ENCODE data around the gene SLC16A6. TPM values are rescaled to one million over a fixed set of nuclear protein-coding genes. Genes with fewer than 3 reads are reported as not detected.
"Not testable (repeated sequence)": the region's sequence is repeated elsewhere in the genome, so short reads cannot be mapped to it uniquely, and the experiment has no call there.

The SLC16A6 gene
- total and polyA plus RNA-seq, 8 donors = 0.02 to 1.0 (median 0.09) TPM

DNA sequence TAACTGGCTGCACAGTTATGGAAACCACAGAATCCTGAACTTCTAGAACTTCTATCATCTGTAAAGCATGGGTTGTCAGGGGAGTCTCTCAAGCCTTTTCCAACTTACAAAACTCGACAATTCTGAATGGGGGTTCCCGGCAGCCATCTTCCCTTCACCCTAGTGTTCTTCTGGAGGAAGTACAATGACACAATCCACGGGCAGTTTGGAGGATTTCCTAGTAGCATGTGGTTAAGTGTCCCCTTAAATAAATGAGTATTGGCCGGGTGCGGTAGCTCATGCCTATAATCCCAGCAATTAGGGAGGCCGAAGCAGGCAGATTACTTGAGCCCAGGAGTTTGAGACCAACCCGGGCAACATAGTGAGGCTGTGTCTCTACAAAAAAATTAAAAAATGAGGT, 2.1 kb downstream of the SLC16A6 start:
- TF ChIP-seq, protein P1, sequence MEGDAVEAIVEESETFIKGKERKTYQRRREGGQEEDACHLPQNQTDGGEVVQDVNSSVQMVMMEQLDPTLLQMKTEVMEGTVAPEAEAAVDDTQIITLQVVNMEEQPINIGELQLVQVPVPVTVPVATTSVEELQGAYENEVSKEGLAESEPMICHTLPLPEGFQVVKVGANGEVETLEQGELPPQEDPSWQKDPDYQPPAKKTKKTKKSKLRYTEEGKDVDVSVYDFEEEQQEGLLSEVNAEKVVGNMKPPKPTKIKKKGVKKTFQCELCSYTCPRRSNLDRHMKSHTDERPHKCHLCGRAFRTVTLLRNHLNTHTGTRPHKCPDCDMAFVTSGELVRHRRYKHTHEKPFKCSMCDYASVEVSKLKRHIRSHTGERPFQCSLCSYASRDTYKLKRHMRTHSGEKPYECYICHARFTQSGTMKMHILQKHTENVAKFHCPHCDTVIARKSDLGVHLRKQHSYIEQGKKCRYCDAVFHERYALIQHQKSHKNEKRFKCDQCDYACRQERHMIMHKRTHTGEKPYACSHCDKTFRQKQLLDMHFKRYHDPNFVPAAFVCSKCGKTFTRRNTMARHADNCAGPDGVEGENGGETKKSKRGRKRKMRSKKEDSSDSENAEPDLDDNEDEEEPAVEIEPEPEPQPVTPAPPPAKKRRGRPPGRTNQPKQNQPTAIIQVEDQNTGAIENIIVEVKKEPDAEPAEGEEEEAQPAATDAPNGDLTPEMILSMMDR (IDR thresholded peaks at IDR 0.05) = no peak
- H3K27me3 ChIP-seq = peaks cover 0 to 4% (median 0%) of the 10 kb centered on the region in 4 donors
- H3K36me3 ChIP-seq = no peaks in the 10 kb centered on the region
- no peaks in the 10 kb centered on the region for H3K9me3 ChIP-seq
- no peak for FAIRE-seq
- 79 to 90% methylated on average over 7 of the region's 7 CpGs for WGBS, 2 donors
- no peak for ATAC-seq
- no peak for DNase-seq
- H3K27ac ChIP-seq = no peak overlapping the region
- peaks cover 0 to 6% (median 5%) of the 10 kb centered on the region in 3 donors for H3K4me1 ChIP-seq
- no peak overlapping the region for H3K4me3 ChIP-seq
- intact Hi-C loops (cut with DNase I) = no loop called here

GRCh38 chr17:68288375-68288774, 2.6 kb downstream of the SLC16A6 start:
- H3K36me3 ChIP-seq = no peaks in the 10 kb centered on the region
- no peaks in the 10 kb centered on the region for H3K9me3 ChIP-seq
- H3K4me1 ChIP-seq = peaks cover 0 to 6% (median 5%) of the 10 kb centered on the region in 3 donors
- ATAC-seq = no peak
- no peak overlapping the region for H3K4me3 ChIP-seq
- H3K27ac ChIP-seq = no peak overlapping the region
- no peak for DNase-seq
- FAIRE-seq = no peak
- peaks cover 0 to 4% (median 0%) of the 10 kb centered on the region in 4 donors for H3K27me3 ChIP-seq
- intact Hi-C loops (cut with DNase I) = no loop called here
- WGBS, 2 donors = 77 to 88% methylated on average over 5 of the region's 5 CpGs
- TF ChIP-seq, protein P1 (IDR thresholded peaks at IDR 0.05) = no peak

GRCh38 chr17:68281965-68282364, 9.0 kb downstream of the SLC16A6 start:
- H3K4me1 ChIP-seq; H3K27me3 ChIP-seq; intact Hi-C loops (cut with DNase I); DNase-seq; H3K9me3 ChIP-seq; H3K27ac ChIP-seq; FAIRE-seq; H3K4me3 ChIP-seq; ATAC-seq; H3K36me3 ChIP-seq: not testable (repeated sequence)
- WGBS, 2 donors = 84 to 91% methylated on average over 2 to 4 of the region's 6 CpGs

DNA sequence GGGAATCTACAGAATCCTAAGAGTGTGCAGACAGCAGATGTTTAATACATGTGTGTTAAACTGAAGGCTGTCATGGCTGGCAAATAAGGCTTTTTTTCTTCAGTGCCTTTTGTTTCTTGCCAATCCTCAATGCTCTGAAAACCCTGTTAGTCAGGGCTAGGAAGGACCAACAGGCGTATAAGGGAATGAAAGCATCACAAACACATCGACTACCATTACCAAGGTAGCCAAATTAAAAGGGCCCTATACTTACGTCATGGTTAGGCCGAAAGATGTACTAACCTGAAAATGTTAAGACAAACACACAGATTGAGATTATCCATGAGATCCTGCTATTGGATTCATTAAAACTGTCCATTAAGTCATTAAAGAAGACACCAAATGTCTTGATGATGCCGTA, 13.1 kb downstream of the SLC16A6 start:
- H3K27ac ChIP-seq = no peak overlapping the region
- 95 to 99% methylated on average over 5 of the region's 5 CpGs for WGBS, 2 donors

DNA sequence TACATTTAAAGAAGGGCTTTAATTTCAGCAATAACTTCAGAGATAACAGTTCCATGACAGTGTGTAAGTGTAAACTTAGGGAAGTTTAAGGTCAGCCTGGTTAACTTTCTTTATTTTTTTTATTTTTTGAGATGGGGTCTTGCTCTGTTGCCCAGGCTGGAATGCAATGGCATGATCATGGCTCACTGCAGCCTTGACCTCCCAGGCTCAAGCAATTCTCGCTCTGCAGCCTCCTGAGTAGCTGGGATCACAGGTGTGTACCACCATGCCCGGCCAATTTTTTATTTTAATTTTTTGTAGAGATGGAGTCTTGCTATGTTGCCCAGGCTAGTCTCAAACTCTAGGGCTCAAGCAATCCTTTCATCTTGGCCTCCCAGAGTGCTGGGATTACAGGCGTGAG, 14.6 kb downstream of the SLC16A6 start:
- not testable (repeated sequence) for ATAC-seq, FAIRE-seq

More for the DNA sequence above, 13.1 kb downstream of the SLC16A6 start:
- H3K36me3 ChIP-seq = no peaks in the 10 kb centered on the region
- TF ChIP-seq, protein P1 (IDR thresholded peaks at IDR 0.05) = no peak
- ATAC-seq = no peak
- H3K4me1 ChIP-seq = no peaks in the 10 kb centered on the region
- no peaks in the 10 kb centered on the region for H3K9me3 ChIP-seq
- H3K27me3 ChIP-seq = no peaks in the 10 kb centered on the region
- H3K4me3 ChIP-seq = no peak overlapping the region
- DNase-seq = no peak
- intact Hi-C loops (cut with DNase I) = no loop called here
- no peak for FAIRE-seq

DNA sequence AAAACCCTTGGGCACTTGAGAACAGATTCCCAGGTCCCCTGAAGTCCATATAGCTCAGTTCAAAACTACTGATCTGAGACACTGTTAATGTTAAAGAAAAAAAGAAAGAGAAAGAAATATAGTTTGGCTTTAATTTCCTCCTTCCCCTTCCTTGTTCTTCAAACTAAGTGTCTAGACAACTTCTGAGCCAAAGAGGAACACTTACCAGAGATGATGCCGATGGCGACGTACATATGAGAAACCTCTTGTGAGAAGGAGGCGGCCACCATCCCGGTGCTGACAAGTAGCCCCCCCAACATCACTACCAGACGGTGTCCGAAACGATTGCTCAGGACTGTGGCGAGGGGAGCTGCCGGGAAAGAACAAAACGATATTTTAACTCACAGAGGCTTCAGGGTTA, 17.2 kb downstream of the SLC16A6 start:
- Histone ChIP-seq H3K4me1 (no peaks in the 10 kb centered on the region), H3K27ac (no peak overlapping the region), H3K27me3 (no peaks in the 10 kb centered on the region), H3K36me3 (no peaks in the 10 kb centered on the region), H3K4me3 (no peak overlapping the region), H3K9me3 (no peaks in the 10 kb centered on the region)
- DNase-seq (no peak), ATAC-seq (no peak), FAIRE-seq (no peak)
- 80 to 87% methylated on average over 11 of the region's 11 CpGs for WGBS, 2 donors
- TF ChIP-seq, protein P1 (IDR thresholded peaks at IDR 0.05) = no peak
- intact Hi-C loops (cut with DNase I) = no loop called here

More for the DNA sequence above, 14.6 kb downstream of the SLC16A6 start:
- intact Hi-C loops (cut with DNase I); H3K36me3 ChIP-seq; DNase-seq; H3K27ac ChIP-seq; H3K9me3 ChIP-seq; H3K4me3 ChIP-seq; H3K27me3 ChIP-seq; H3K4me1 ChIP-seq: not testable (repeated sequence)
- 94 to 96% methylated on average over 3 of the region's 3 CpGs for WGBS, 2 donors

DNA sequence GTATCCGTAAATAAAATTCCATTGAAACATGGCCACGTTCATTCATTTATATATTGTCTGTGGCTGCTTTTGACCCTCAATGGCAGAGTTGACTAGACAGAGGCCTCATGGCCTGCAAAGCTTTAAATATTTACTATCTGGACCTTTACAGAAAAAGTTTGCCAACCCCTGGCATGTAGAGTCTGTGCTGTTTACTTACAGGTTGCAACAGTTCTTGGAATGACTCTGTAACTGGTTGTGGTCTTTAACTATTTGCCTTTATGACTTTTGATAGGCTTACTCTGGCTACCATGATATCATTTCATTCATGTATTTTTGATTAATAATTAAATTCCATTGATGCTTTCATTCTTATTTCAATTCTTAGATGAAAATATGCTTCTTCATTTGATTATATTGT, 25.1 kb downstream of the SLC16A6 start:
- DNase-seq, H3K4me3 ChIP-seq, H3K9me3 ChIP-seq, H3K4me1 ChIP-seq, FAIRE-seq, H3K27me3 ChIP-seq, H3K27ac ChIP-seq, H3K36me3 ChIP-seq: not testable (repeated sequence)
- peak; percentile 70 to 80 (median 78) for ATAC-seq
- intact Hi-C loops (cut with DNase I) = loop anchor here in 1 of 3 donors (10.0 kb wide), 1 partner anchor 199 kb away; no protein-coding TSS in a partner anchor
- 70 to 75% methylated on average over 2 of the region's 2 CpGs for WGBS, 2 donors

All from pancreas (tissue), 10 donors.